ENCODE results near the gene PPM1A.

DNA sequence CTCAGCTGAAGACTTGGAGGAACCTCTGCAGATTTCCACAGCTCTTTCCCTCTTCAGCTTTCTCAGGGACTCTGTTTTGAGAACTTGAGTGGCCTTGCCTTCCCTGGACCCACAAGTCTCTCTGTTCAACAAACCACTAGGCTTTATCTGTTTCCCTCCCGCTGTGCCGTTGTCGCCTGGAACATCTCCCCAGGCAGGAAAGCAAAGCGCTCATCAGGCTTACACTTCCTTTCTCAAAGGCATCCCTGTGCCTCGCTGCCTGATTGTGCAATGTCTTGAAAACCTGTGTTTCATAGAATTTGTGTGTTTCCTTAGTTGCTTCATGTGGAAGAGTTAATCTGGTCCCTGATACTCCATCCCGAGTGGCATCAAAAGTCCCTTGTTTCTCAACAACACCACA lies 64.1 kb downstream of the PPM1A start:
- no peak for TF ChIP-seq POLR2A (IDR thresholded peaks at IDR 0.05; ENCODE audit: low read depth, low read length)
- TF ChIP-seq, protein P1, sequence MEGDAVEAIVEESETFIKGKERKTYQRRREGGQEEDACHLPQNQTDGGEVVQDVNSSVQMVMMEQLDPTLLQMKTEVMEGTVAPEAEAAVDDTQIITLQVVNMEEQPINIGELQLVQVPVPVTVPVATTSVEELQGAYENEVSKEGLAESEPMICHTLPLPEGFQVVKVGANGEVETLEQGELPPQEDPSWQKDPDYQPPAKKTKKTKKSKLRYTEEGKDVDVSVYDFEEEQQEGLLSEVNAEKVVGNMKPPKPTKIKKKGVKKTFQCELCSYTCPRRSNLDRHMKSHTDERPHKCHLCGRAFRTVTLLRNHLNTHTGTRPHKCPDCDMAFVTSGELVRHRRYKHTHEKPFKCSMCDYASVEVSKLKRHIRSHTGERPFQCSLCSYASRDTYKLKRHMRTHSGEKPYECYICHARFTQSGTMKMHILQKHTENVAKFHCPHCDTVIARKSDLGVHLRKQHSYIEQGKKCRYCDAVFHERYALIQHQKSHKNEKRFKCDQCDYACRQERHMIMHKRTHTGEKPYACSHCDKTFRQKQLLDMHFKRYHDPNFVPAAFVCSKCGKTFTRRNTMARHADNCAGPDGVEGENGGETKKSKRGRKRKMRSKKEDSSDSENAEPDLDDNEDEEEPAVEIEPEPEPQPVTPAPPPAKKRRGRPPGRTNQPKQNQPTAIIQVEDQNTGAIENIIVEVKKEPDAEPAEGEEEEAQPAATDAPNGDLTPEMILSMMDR (IDR thresholded peaks at IDR 0.05; ENCODE audit: extremely low read depth in 1 of 2, insufficient read depth in 1 of 2, low read depth in 1 of 2, low read length in 2 of 2) = no peak
